HepG2 (cell line): ENCODE data around the gene DDX28. TPM values are rescaled to one million over a fixed set of nuclear protein-coding genes. Genes with fewer than 3 reads are reported as not detected.

Experiments used
- ATAC-seq: fragments of 200-7000 bp; cut with Tn5 transposase; 3 replicates; pipeline ENCODE4 v1.9.1; 2020; ENCODE audit warnings: mild to moderate bottlenecking, moderate library complexity
- BruUV-seq: library from RNA; stranded (reverse); fragments of 400-500 nt; replicated peaks from 2 replicates; lab custom pipeline; 2021; lab: Mats Ljungman, UMichigan
- CTCF ChIA-PET: fragments of 300-600 bp; formaldehyde crosslinking; extraction: SDS; loops from one replicate; lab custom pipeline; 2021; ENCODE audit warnings: low total read pairs, inconsistent platforms, low intra/inter-chr PET ratio; lab: Yijun Ruan, JAX
- POLR2A ChIA-PET: fragments of 350-600 bp; sonication (Branson Sonifier 250); formaldehyde crosslinking; loops from one replicate; lab custom pipeline; 2020; ENCODE audit warnings: antibody characterized with exemption, inconsistent platforms; lab: Yijun Ruan, JAX
- DNase-seq: peaks from one replicate; pipeline ENCODE4 v3.0.0-alpha.2; 2015; ENCODE audit warnings: low spot score
- FAIRE-seq: peaks from 3 replicates; lab custom pipeline; 2011; peaks lifted over from hg19 to GRCh38; lab: Jason Lieb, UNC
- H2AFZ ChIP-seq: one replicate; pipeline ENCODE4 v1.6.1; 2011; ENCODE audit warnings: low read length, inconsistent platforms
- H3K27ac ChIP-seq: fragments of 300-600 bp; 3 replicates; pipeline ENCODE4 v1.8.0; 2011; ENCODE audit warnings: mixed run types, mild to moderate bottlenecking, mixed read lengths, low read length, inconsistent platforms; ENCODE audit not compliant: insufficient read depth; ENCODE audit errors: extremely low read length
- H3K27me3 ChIP-seq, 2 experiments: fragments of 200-600 bp in 1 of 2; 2 replicates in 1 of 2; 3 replicates in 1 of 2; pipeline versions ENCODE4 v1.6.0 to v1.8.0; 2011; ENCODE audit warnings: low read length in 2 of 2, mild to moderate bottlenecking in 2 of 2, moderate library complexity in 2 of 2, inconsistent platforms in 1 of 2; ENCODE audit not compliant: insufficient read depth in 2 of 2, control insufficient read depth in 1 of 2
- H3K36me3 ChIP-seq, 2 experiments: fragments of 200-600 bp in 1 of 2; replicated peaks in 1 of 2; 2 replicates in 1 of 2; 3 replicates in 1 of 2; pipeline versions ENCODE4 v1.5.1 to v1.8.0; 2011; ENCODE audit warnings: low read length in 2 of 2, inconsistent platforms in 1 of 2; ENCODE audit not compliant: insufficient read depth in 2 of 2, control insufficient read depth in 1 of 2
- H3K4me1 ChIP-seq: 2 replicates; pipeline ENCODE4 v1.5.1; 2012; ENCODE audit warnings: low read length, inconsistent platforms; ENCODE audit not compliant: insufficient read depth
- H3K4me2 ChIP-seq: 2 replicates; pipeline ENCODE4 v1.6.0; 2011; ENCODE audit warnings: low read depth, low read length, inconsistent platforms
- H3K4me3 ChIP-seq, 3 experiments: fragments of 200-600 bp in 1 of 3; sonication (generic), shearing (Covaris generic) in 1 of 3; replicated peaks in 1 of 3; 2 replicates each; pipeline ENCODE4 v1.5.1; 2011 to 2016; ENCODE audit warnings: low read length in 3 of 3, inconsistent platforms in 2 of 3, low read depth in 2 of 3, mild to moderate bottlenecking in 2 of 3, control low read depth in 1 of 3, mixed read lengths in 1 of 3; ENCODE audit not compliant: insufficient read depth in 1 of 3
- H3K79me2 ChIP-seq: one replicate; pipeline ENCODE4 v1.6.1; 2011; ENCODE audit warnings: low read length, inconsistent platforms; ENCODE audit not compliant: insufficient read depth
- H3K9ac ChIP-seq: 2 replicates; pipeline ENCODE4 v1.6.0; 2011; ENCODE audit warnings: mild to moderate bottlenecking, low read depth, low read length, inconsistent platforms; ENCODE audit not compliant: insufficient read depth
- H3K9me3 ChIP-seq: 2 replicates; pipeline ENCODE4 v1.5.1; 2012; ENCODE audit warnings: mild to moderate bottlenecking, low read length
- H4K20me1 ChIP-seq: 2 replicates; pipeline ENCODE4 v1.6.0; 2011; ENCODE audit warnings: inconsistent platforms, mild to moderate bottlenecking, low read length, moderate library complexity; ENCODE audit not compliant: insufficient read depth
- BATF2 ChIP-seq: sonication (generic); formaldehyde crosslinking; IDR thresholded peaks from 2 replicates; pipeline ENCODE4 v1.8.0; 2022; ENCODE audit warnings: mild to moderate bottlenecking, missing genetic modification reagents, moderate library complexity
- CEBPG ChIP-seq: IDR thresholded peaks from 2 replicates; pipeline ENCODE4 v1.6.1; 2016
- CENPX ChIP-seq: sonication (generic); formaldehyde crosslinking; IDR thresholded peaks from 2 replicates; pipeline ENCODE4 v1.9.0; 2021; ENCODE audit warnings: mild to moderate bottlenecking, missing genetic modification reagents, moderate library complexity
- CHCHD3 ChIP-seq: sonication (generic); formaldehyde crosslinking; IDR thresholded peaks from 2 replicates; pipeline ENCODE4 v1.8.0; 2022; ENCODE audit warnings: mild to moderate bottlenecking, missing genetic modification reagents, moderate library complexity
- EHMT2 ChIP-seq: fragments of 200-600 bp; sonication (generic); IDR thresholded peaks from 2 replicates; pipeline ENCODE4 v1.7.0; 2017; ENCODE audit warnings: antibody characterized with exemption, low read depth, low read length, borderline replicate concordance
- HINFP ChIP-seq: sonication (generic); formaldehyde crosslinking; IDR thresholded peaks from 2 replicates; pipeline ENCODE4 v1.4.0; 2020; ENCODE audit warnings: low read depth, mild to moderate bottlenecking, missing genetic modification reagents
- HMG20B ChIP-seq: conservative IDR thresholded peaks from 2 replicates; pipeline ENCODE4 v1.6.1; 2016; ENCODE audit warnings: missing genetic modification reagents, missing compliant biosample characterization
- HOXA3 ChIP-seq: sonication (generic); formaldehyde crosslinking; IDR thresholded peaks from 2 replicates; pipeline ENCODE4 v1.5.0; 2020; ENCODE audit warnings: missing genetic modification reagents
- NONO ChIP-seq, 2 experiments: fragments of 450-650 bp in 1 of 2; sonication (generic) in 1 of 2; formaldehyde crosslinking in 1 of 2; IDR thresholded peaks in 1 of 2; conservative IDR thresholded peaks in 1 of 2; 2 replicates each; pipeline versions ENCODE4 v1.6.1 to v1.8.0; 2017 to 2022; ENCODE audit warnings: mild to moderate bottlenecking in 1 of 2, missing genetic modification reagents in 1 of 2, moderate library complexity in 1 of 2
- PATZ1 ChIP-seq: sonication (generic); formaldehyde crosslinking; IDR thresholded peaks from 2 replicates; pipeline ENCODE4 v1.4.0; 2020; ENCODE audit warnings: missing genetic modification reagents
- PAX8 ChIP-seq: sonication (generic); formaldehyde crosslinking; IDR thresholded peaks from 2 replicates; pipeline ENCODE4 v1.8.0; 2022; ENCODE audit warnings: mild to moderate bottlenecking, missing genetic modification reagents, borderline replicate concordance
- RFX1 ChIP-seq: fragments of 450-650 bp; IDR thresholded peaks from 2 replicates; pipeline ENCODE4 v1.6.1; 2017
- RNF219 ChIP-seq: sonication (generic); formaldehyde crosslinking; IDR thresholded peaks from 2 replicates; pipeline ENCODE4 v1.5.0; 2020; ENCODE audit warnings: mild to moderate bottlenecking, missing genetic modification reagents
- ZBTB33 ChIP-seq: sonication (generic); formaldehyde crosslinking; IDR thresholded peaks from 2 replicates; pipeline ENCODE4 v1.4.0; 2020; ENCODE audit warnings: missing genetic modification reagents
- ZNF607 ChIP-seq: sonication (generic); formaldehyde crosslinking; IDR thresholded peaks from 2 replicates; pipeline ENCODE4 v1.5.1; 2020; ENCODE audit warnings: missing genetic modification reagents, mild to moderate bottlenecking, borderline replicate concordance
- ZNF740 ChIP-seq: sonication (generic); formaldehyde crosslinking; IDR thresholded peaks from 2 replicates; pipeline ENCODE4 v1.4.0; 2020; ENCODE audit warnings: missing genetic modification reagents
- ZSCAN30 ChIP-seq: sonication (generic); formaldehyde crosslinking; IDR thresholded peaks from 2 replicates; pipeline ENCODE4 v1.5.0; 2020; ENCODE audit warnings: mild to moderate bottlenecking, missing genetic modification reagents
- WGBS: methylation state at CpG from one replicate; pipeline ENCODE4 v1.1.6; 2017; ENCODE audit warnings: low lambda C conversion rate; 5-methylcytosine and 5-hydroxymethylcytosine counted together
- in situ Hi-C: cut with HindIII; loops from 2 replicates; pipeline ENCODE4 v1.10.0; 2017; ENCODE audit warnings: low pct_unique_long_range_greater_than_20kb; ENCODE audit not compliant: extremely low pct_ligation_motif_present
- intact Hi-C: fragments of 100-400 bp; cut with micrococcal nuclease; formaldehyde crosslinking; loops from one replicate; pipeline ENCODE4 v1.10.0; 2022; ENCODE audit not compliant: unreplicated experiment
- polyA plus RNA-seq, 8 experiments: library from polyadenylated mRNA; depleted of rRNA in 3 of 8; stranded (reverse) in 7 of 8; unstranded in 1 of 8; fragments of >200 nt; fragmentation: Illumina TruSeq in 4 of 8; extraction: Trizol in 4 of 8; gene quantifications; 2 replicates each; pipeline versions ENCODE4 v1.2.1 to v1.2.3, GENCODE V29; 2011 to 2016; ENCODE audit warnings: low read depth in 4 of 8, missing spikeins in 1 of 8, mixed read lengths in 1 of 8; ENCODE audit not compliant: insufficient read depth in 1 of 8
- total RNA-seq, 5 experiments: library from RNA; depleted of rRNA; stranded (reverse); fragments of >200 nt; fragmentation: Illumina TruSeq; extraction: Trizol; gene quantifications; 2 replicates each; pipeline ENCODE4 v1.2.3, GENCODE V29; 2016; ENCODE audit warnings: low read depth in 1 of 5

DDX28 gene
- total and polyA plus RNA-seq, 2 of the 13 experiments (the other 11 are each of a cell fraction or from before 2014, with no cell fraction given) = 14.1 to 16.4 TPM

GRCh38 chr16:68000450-68000849, 22.6 kb downstream of the DDX28 start:
- Histone ChIP-seq H3K4me3 (no peak overlapping the region), H3K4me1 (peaks cover 45% of the 10 kb centered on the region), H4K20me1 (no peaks in the 10 kb centered on the region), H3K9ac (no peak overlapping the region), H3K4me2 (no peak overlapping the region; the same call in 1 of the 2 replicates), H3K9me3 (no peaks in the 10 kb centered on the region), H3K27ac (no peak overlapping the region), H3K79me2 (no peaks in the 10 kb centered on the region), H3K36me3 (no peaks in the 10 kb centered on the region), H3K27me3 (no peaks in the 10 kb centered on the region), H2AFZ (no peak overlapping the region)
- DNase-seq (no peak), FAIRE-seq (no peak), ATAC-seq (no peak; the same call in 2 of the 3 replicates)
- in situ Hi-C loops = no loop called here
- intact Hi-C loops = no loop called here
- CTCF ChIA-PET = no interaction called here
- POLR2A ChIA-PET = interaction anchor here (2.1 kb wide), 1 partner anchor 23 kb away, joined by 7 read pairs; the partner anchor contains the start of genes DDX28 and DUS2
- BruUV-seq = no TSS peak
- 35% methylated on average over 3 of the region's 3 CpGs for WGBS
- no peak for TF ChIP-seq ZNF740 (CRISPR knock-in tag)
- no peak for TF ChIP-seq PAX8 (CRISPR knock-in tag)
- TF ChIP-seq HOXA3 (CRISPR knock-in tag) = no peak
- no peak for TF ChIP-seq NONO (IDR thresholded peaks at IDR 0.05)
- no peak for TF ChIP-seq NONO (CRISPR knock-in tag; conservative IDR thresholded peaks at IDR 0.05)
- TF ChIP-seq ZBTB33 = no peak
- no peak for TF ChIP-seq BATF2 (CRISPR knock-in tag)
- TF ChIP-seq RFX1 = no peak
- no peak for TF ChIP-seq PATZ1 (CRISPR knock-in tag)
- TF ChIP-seq CENPX (CRISPR knock-in tag) = no peak
- no peak for TF ChIP-seq CHCHD3 (CRISPR knock-in tag)
- no peak for TF ChIP-seq CEBPG (CRISPR knock-in tag)
- no peak for TF ChIP-seq ZNF607
- TF ChIP-seq RNF219 = no peak
- no peak for TF ChIP-seq EHMT2
- no peak for TF ChIP-seq ZSCAN30 (CRISPR knock-in tag)
- no peak for TF ChIP-seq HINFP (CRISPR knock-in tag)
- no peak for TF ChIP-seq HMG20B (CRISPR knock-in tag)
